Measurements from ENCODE around the gene WDR1. TPM values are rescaled to one million over a fixed set of nuclear protein-coding genes. Genes with fewer than 3 reads are reported as not detected.

Gene WDR1
- total RNA-seq, 2 experiments from 2014 or later: 481 to 538 TPM

DNA sequence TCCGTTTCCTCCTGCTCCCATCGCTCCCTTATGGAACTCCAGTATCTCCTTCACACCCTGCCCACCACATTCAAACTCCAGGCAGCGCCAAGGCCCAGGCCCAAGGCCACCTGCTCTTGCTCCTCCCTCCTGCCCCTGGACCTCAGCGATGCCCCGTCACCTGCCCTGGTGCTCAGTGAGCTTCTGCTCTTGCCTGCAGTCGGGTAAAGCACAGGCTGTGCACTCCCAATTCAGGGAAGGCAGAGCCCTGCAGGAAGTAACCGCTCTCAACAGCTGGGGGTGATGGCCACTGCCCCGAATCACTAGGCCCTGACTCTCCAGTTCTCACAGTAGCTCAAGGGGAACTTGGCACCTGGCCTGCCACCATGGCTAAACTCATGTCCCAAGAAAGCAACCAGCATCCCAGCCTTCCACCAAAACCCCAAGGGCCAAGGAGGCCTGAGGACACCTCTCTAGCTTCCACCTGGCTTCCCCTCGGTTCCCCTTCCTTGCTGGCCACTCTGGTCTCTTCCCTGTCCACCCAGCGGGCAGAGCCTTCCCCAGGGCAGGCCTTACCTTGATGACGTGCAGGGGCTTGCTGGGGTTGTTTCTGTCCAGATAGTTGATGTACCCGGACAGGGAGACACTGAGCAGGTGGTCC lies 29.3 kb downstream of the WDR1 start:
- H3K4me3 Mint-ChIP-seq: no peak overlapping the region
- DNase-seq: no peak
- CTCF ChIA-PET: no interaction called here
- no peak overlapping the region for H3K27ac Mint-ChIP-seq
- H3K27me3 Mint-ChIP-seq: no peaks in the 10 kb centered on the region
- peaks cover 72% of the 10 kb centered on the region for H3K36me3 Mint-ChIP-seq
- no peak for ATAC-seq
- H3K4me1 Mint-ChIP-seq: peaks cover 5% of the 10 kb centered on the region
- no peaks in the 10 kb centered on the region for H3K9me3 Mint-ChIP-seq (ENCODE audit: low read depth)

DNA sequence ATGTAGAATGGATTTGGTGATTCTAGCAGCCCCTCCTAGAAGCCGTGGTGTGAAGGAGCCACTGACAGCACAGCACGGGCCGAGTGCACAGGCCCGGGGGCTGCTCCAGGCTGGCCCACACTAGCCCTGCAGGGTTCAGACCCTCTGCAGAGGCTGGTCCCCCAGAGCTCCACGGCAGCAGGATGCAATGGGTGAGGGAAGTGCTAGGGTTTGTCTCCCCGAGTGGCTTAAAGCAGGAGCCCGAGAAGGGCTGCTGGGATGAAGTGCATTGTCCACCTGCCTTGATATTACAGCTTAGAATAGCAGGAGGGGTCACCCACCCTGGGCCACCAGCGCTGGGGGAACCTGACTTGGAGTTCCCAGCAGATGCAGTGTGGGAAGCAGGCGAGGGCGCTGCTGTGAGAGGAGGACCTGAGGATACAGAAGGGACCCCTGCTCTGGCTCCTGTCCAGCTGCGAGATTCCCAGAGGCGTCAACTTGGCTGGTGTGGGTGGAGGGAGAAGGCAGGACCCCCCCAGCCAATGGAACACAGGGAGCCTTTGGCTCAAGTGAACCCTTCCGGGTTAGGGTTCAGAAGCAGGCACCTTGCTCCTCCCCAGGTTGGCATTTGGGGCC lies 30.0 kb downstream of the WDR1 start:
- DNase-seq: no peak
- H3K9me3 Mint-ChIP-seq (ENCODE audit: low read depth): no peaks in the 10 kb centered on the region
- H3K36me3 Mint-ChIP-seq: peaks cover 71% of the 10 kb centered on the region
- no peak for ATAC-seq
- CTCF ChIA-PET: no interaction called here
- H3K27ac Mint-ChIP-seq: no peak overlapping the region
- no peaks in the 10 kb centered on the region for H3K27me3 Mint-ChIP-seq
- no peak overlapping the region for H3K4me3 Mint-ChIP-seq
- H3K4me1 Mint-ChIP-seq: no peaks in the 10 kb centered on the region

DNA sequence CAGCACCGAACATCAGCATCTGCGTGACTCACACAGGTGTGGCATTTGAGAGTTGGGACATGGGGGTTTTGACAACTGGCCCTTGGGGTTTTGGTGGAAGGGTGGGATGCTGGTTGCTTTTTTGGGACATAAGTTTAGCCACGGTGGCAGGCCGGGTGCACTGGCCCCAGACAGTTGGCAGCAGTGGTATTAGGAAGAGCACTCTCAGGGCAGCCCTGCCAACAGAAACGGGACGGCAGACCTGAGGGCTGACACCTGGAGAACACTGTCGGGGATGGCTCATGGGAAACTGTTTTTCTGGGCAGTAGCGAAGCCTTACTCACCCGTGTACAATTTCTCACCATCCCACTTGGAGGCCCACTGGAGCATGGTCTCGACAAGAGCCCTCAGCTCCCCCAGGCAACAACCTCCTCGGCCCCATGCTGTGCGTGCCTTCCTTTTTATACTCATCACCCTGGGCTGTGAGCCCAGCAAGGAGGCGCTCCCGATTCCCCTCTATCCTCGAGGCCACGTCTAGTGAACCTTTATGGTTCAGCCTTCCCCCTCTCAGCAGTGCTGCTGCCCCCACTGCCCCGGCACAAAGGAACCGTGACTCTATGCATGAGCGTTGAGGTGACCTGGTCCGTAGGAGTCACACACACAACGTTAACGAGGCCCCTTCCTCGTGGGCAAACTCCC lies 30.6 kb downstream of the WDR1 start:
- ATAC-seq (no peak), DNase-seq (no peak)
- Mint-ChIP-seq H3K9me3 (ENCODE audit: low read depth) (no peaks in the 10 kb centered on the region), H3K27ac (no peak overlapping the region), H3K4me3 (no peak overlapping the region), H3K36me3 (peaks cover 73% of the 10 kb centered on the region), H3K4me1 (no peaks in the 10 kb centered on the region), H3K27me3 (no peaks in the 10 kb centered on the region)
- CTCF ChIA-PET: no interaction called here

DNA sequence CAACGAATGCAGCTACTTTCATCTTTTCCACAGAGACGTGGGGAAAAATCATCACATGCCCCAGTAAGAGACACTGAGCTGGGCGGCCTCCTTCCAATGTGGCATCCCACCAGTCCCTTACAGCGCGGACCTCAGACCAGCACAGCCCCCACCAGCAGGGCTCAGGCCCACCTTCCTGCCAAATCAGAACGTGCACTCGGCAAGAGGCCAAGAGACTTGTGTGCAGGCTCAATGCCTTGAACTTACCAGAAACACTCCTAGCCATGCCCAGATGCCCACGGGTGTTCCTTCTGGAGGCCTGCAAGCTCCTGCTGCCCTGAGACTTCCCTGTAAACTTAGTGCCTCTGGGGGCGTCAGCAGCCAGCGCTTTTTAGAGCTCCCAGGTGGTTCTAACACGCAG lies 31.2 kb downstream of the WDR1 start:
- ATAC-seq (no peak), DNase-seq (no peak)
- Mint-ChIP-seq H3K36me3 (peaks cover 68% of the 10 kb centered on the region), H3K27me3 (no peaks in the 10 kb centered on the region), H3K4me1 (no peaks in the 10 kb centered on the region), H3K27ac (no peak overlapping the region), H3K9me3 (ENCODE audit: low read depth) (no peaks in the 10 kb centered on the region), H3K4me3 (no peak overlapping the region)
- CTCF ChIA-PET: no interaction called here

DNA sequence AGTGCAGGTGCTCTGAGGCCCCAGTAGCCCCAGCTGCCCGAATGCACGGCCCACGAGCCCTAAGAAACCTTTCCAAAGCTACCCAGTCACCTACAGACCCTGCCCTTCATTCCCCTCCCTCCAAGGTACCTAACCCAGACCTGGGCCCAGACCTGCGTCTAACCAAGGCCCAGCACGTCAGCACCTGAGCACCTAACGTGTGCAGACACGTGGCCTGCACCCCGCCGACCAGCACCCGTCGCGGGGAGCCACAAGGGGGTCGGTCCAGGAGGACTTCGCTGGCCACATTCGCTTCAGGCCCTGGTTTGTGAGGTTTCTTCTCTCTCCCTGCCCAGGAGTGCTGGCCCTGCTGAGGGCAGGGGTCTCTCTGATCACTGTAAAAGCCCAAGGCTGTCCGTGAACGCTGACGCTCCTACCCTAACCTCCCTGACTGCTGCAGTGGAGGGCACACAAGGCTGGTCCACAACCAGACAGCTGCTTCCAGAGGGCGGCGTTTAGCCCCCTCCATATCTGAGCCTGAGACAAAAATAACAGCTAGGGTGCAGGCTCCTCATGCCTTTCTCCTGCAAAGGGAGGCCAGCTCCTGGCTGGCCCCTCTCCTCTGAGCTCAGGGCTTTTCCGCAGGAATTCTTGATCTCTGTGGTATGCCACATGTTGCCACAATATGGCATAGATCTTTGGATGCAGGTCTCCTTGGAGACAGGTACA lies 31.8 kb downstream of the WDR1 start:
- CTCF ChIA-PET: no interaction called here
- DNase-seq: no peak
- Mint-ChIP-seq H3K9me3 (ENCODE audit: low read depth) (no peaks in the 10 kb centered on the region), H3K4me3 (no peak overlapping the region), H3K36me3 (peaks cover 62% of the 10 kb centered on the region), H3K4me1 (no peaks in the 10 kb centered on the region), H3K27ac (no peak overlapping the region), H3K27me3 (no peaks in the 10 kb centered on the region)
- no peak for ATAC-seq

DNA sequence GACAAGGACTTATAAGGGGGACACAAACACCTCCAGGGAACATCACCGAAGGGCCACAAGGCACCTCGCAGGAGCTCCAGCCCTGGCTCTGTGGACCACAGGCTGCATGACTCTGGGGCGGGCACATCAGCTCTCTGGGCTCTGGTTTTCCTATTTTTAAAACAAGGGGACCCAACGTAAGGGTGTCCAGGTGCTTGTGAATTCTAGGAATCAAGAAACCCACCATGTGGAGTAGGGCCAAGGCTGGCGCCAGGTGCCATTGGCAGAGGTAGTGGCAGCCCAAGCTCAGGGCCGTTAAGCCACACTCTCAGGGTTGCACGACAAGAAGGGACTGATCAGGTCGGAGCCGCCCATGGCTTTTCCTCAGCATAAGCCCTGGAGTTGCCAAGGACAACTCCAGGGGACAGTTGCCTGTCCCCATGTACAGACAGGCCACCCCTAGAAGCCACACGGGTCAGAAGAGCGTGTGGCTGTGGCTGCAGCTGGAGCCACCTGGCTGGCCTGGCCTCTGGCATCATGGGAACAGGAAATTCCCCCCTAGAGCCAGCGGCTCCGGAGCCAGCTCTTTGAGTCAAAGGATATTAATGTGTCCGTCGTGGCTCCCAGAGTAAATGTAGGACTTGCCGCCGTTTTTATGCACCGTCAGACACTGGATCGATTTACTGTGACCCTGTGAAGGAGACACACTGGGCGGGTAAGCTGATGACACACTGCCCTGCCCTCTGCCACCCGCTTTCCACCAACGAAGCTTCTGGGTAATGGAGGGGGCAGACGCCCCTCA lies 32.5 kb downstream of the WDR1 start:
- H3K36me3 Mint-ChIP-seq: peaks cover 63% of the 10 kb centered on the region
- DNase-seq: no peak

DNA sequence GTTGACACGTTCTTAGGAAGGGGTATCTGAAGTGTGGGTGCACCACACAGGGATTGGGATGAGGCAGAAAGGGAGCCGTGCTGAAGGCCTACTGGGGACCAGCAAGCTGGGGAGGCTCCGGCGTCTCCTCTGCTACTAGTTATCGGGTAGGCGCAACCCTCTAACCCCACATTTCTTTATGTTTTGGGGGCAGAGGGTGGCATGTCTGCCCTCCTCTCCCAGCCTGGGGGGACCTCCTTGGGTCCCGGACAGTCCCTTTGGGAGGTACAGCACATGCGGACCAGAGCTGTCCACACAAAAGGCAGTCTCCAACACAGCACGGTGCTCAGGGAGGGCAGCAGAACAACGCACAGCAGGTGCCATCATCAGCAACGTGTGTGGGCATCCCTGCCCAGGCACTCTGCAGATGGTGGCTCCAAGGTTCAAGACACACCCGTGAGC lies 33.2 kb downstream of the WDR1 start:
- ATAC-seq (no peak), DNase-seq (no peak)
- Mint-ChIP-seq H3K4me1 (no peaks in the 10 kb centered on the region), H3K27ac (no peak overlapping the region), H3K36me3 (peaks cover 65% of the 10 kb centered on the region), H3K4me3 (no peak overlapping the region), H3K9me3 (ENCODE audit: low read depth) (no peaks in the 10 kb centered on the region), H3K27me3 (no peaks in the 10 kb centered on the region)
- CTCF ChIA-PET: no interaction called here

More for the DNA sequence above, 32.5 kb downstream of the WDR1 start:
- no peak for ATAC-seq
- CTCF ChIA-PET: no interaction called here
- Mint-ChIP-seq H3K9me3 (ENCODE audit: low read depth) (no peaks in the 10 kb centered on the region), H3K4me1 (no peaks in the 10 kb centered on the region), H3K27me3 (no peaks in the 10 kb centered on the region), H3K27ac (no peak overlapping the region), H3K4me3 (no peak overlapping the region)

DNA sequence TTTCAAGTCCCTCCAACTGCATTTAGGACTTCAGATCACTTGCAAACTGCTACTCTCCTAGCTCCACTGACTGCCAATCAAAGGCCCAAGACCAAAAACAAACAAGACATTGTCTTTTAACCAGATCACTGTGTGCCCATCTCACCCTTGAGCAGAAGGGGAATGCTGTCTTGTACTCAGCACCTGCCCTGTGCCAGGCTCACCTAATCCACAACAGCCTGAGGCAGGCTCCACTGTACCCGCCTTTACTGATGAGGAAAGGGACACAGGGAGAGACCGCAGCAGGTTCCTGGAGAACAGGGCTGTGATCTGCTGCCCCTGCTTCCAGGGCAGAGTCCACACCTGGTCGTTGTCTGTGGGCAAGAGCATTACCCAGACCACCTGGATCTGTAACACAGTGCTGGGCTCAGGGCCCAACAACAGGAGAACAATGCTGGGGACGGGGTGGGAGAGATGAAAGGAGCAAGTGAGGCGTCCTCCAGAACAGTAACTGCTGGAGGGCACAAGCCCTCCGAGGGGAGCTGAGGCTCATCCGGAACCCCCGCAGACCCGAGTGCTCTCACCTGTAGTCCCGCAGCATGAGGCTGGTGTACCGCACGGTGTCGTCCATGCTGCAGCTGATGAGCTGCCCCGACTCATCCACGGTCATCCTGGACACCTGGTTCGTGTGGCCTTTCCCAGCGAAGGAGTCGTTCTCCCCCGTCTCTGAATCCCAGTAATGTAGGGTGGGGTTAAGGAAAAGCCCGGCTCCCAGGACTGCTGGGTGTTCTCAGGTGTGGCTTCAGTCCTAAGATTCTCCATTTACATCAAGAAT lies 33.9 kb downstream of the WDR1 start:
- Mint-ChIP-seq H3K27me3 (no peaks in the 10 kb centered on the region), H3K4me3 (no peak overlapping the region), H3K4me1 (no peaks in the 10 kb centered on the region), H3K36me3 (peaks cover 65% of the 10 kb centered on the region), H3K9me3 (ENCODE audit: low read depth) (no peaks in the 10 kb centered on the region), H3K27ac (no peak overlapping the region)
- no peak for ATAC-seq
- CTCF ChIA-PET: no interaction called here
- no peak for DNase-seq

DNA sequence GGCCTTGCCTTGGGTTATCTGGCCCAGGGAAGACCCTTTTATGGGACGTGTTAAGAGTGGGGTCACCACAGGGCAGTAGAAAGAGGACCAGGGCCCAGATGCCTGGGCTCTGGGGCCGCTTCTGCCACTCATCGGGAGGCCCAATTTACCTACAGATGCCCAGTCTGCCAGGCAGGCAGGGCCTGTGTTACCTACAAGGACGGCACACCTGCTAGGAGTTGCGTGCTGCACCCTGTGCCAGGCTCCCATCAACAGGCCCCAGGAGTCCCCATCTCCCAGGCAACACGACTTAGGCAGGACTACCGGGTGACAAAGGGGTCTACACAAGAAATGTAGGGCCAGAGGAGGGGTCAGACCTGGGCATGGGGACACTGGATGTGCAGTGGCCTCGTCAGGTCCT lies 34.6 kb downstream of the WDR1 start:
- CTCF ChIA-PET: no interaction called here
- Mint-ChIP-seq H3K27ac (no peak overlapping the region), H3K9me3 (ENCODE audit: low read depth) (no peaks in the 10 kb centered on the region), H3K4me1 (no peaks in the 10 kb centered on the region), H3K27me3 (no peaks in the 10 kb centered on the region), H3K4me3 (no peak overlapping the region), H3K36me3 (peaks cover 62% of the 10 kb centered on the region)
- no peak for DNase-seq
- no peak for ATAC-seq

DNA sequence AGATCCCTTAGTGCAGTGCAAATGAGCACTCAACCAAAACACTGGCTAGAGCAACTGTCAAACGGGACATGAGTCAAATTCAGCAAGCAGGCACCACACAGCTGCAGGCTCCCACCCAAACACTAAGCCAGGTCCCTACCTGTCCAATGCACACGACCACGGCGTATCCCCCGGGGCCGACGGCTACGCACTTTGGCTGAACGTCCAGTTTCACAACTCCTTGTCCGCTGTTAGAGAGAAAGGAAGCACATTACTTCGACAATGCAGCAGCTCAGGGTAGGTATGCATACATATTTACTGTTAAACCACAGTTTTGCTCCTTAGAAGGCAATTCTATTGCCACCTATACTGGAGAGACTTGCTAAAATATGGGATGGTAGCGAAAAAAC lies 35.4 kb downstream of the WDR1 start:
- no peaks in the 10 kb centered on the region for H3K9me3 Mint-ChIP-seq (ENCODE audit: low read depth)
- H3K36me3 Mint-ChIP-seq: peaks cover 67% of the 10 kb centered on the region
- no peaks in the 10 kb centered on the region for H3K4me1 Mint-ChIP-seq
- no peak overlapping the region for H3K4me3 Mint-ChIP-seq
- H3K27me3 Mint-ChIP-seq: no peaks in the 10 kb centered on the region
- H3K27ac Mint-ChIP-seq: no peak overlapping the region
- ATAC-seq (no peak), DNase-seq (no peak)
- CTCF ChIA-PET: interaction anchor here (0.6 kb wide), 1 partner anchor 1663 kb away, joined by 4 read pairs; no protein-coding TSS in a partner anchor

DNA sequence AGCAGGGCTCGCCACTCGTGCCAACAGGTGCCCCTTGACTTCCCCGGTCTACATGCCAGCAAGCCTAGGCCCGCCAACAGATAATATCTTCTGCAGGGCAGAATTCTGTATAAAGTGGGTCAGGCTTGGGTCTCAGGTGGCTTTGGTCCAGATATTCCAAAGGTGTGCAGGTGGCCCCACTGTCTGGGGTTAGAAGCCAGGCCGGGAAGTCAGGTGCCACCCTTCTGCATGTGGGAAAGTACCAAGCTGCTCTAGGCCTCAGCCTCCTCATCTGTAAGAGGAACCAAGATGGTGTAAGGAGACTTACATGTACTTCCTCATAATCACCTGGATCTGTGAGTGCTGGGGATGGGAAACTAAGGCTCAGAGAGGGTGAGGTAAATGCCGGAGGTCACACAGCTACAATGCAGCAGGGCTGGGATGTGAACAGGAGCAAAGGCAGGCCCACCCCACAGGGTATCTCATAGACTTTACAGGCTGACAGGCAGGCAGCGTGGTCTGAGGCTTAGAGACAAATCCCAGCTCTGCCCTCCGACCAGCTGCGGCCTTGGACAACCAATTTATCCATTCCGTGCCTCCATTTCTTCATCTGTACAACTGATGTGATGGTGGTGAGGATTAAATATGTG lies 35.9 kb downstream of the WDR1 start:
- CTCF ChIA-PET: interaction anchor here (0.6 kb wide), 1 partner anchor 1663 kb away, joined by 4 read pairs; no protein-coding TSS in a partner anchor
- peaks cover 67% of the 10 kb centered on the region for H3K36me3 Mint-ChIP-seq

DNA sequence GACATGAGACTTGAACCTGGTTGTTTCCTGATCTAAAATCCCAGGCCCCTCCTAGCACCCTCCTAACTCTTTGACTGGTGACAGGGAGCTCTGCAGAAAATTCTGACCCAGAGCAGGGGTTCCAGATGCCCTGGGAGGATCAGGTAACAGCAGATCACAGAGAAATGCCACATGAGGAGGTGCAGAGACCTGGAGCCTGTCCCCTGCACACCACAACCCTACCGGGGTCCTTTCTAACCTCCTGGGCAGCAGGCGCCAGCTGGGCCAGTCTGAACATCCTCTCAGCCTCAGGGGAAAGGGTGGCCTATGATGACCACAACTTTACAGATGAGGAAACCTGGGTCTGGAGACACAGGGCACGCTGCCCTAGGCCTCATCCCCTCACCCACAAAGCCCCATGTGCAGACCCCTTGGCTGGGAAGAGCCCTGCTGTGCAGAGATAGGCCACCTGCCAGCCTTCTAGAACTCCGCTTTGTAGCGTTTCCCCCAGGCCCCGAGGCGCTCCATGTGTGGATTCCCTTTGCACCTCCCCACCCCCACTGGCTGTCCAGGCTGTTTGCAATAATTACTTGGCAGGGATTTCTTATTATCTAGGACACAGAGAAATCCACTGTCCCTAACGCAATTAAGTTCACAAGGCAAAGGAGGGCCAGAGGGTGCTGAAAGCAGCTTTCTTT lies 36.5 kb downstream of the WDR1 start:
- no peaks in the 10 kb centered on the region for H3K4me1 Mint-ChIP-seq
- no peaks in the 10 kb centered on the region for H3K27me3 Mint-ChIP-seq
- DNase-seq: no peak
- ATAC-seq: no peak
- H3K36me3 Mint-ChIP-seq: peaks cover 65% of the 10 kb centered on the region
- no peak overlapping the region for H3K4me3 Mint-ChIP-seq
- no peak overlapping the region for H3K27ac Mint-ChIP-seq
- CTCF ChIA-PET: no interaction called here
- H3K9me3 Mint-ChIP-seq (ENCODE audit: low read depth): no peaks in the 10 kb centered on the region

More for the DNA sequence above, 35.9 kb downstream of the WDR1 start:
- DNase-seq: no peak
- H3K4me3 Mint-ChIP-seq: no peak overlapping the region
- no peaks in the 10 kb centered on the region for H3K4me1 Mint-ChIP-seq
- no peak for ATAC-seq
- H3K27ac Mint-ChIP-seq: no peak overlapping the region
- H3K9me3 Mint-ChIP-seq (ENCODE audit: low read depth): no peaks in the 10 kb centered on the region
- no peaks in the 10 kb centered on the region for H3K27me3 Mint-ChIP-seq
